Choroid plexus epithelial cell (primary cell): Measurements from ENCODE around the gene PERM1.

Experiments used
- DNase-seq: peaks from one replicate; pipeline ENCODE4 v3.0.0-alpha.2; 2010; ENCODE audit warnings: low read depth
- H3K4me3 ChIP-seq: 2 replicates; pipeline ENCODE4 v1.5.1; 2011; ENCODE audit warnings: low read depth, mild to moderate bottlenecking, control low read depth, low read length, moderate library complexity
- TF ChIP-seq, protein P1 (sequence below): conservative IDR thresholded peaks from 2 replicates; pipeline ENCODE4 v1.5.1; 2011; ENCODE audit warnings: low read depth, mild to moderate bottlenecking, control low read depth, inconsistent platforms, low read length, moderate library complexity

PERM1 gene

DNA sequence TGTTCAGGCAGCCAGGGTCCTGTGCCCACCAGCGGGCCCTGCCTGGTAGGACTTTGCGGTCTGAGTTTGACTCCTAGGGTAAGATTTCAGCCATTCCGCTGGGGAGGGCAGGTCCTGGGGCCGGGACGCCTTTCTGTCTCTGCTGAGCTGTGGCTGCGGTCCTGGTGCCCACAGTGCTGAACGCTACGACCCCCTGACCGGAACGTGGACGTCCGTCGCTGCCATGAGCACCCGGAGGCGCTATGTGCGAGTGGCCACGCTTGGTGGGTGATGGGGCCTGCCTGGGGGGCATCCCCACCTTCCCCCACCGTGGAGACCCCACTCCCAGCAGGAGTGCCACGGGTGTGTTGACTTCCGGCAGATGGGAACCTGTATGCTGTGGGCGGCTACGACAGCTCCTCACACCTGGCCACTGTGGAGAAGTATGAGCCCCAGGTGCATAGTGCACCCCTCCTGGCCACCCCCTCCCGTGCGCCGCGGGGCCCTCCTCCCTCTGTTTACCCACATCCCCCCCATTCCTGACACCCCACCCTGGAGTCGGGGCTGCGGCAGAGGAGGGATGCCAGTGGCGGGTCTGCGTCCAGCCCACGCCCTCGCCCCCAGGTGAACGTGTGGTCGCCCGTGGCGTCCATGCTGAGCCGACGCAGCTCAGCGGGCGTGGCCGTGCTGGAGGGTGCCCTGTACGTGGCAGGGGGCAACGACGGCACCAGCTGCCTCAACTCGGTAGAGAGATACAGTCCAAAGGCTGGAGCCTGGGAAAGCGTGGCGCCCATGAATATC lies 18.0 kb downstream of the PERM1 start:
- TF ChIP-seq, protein P1, sequence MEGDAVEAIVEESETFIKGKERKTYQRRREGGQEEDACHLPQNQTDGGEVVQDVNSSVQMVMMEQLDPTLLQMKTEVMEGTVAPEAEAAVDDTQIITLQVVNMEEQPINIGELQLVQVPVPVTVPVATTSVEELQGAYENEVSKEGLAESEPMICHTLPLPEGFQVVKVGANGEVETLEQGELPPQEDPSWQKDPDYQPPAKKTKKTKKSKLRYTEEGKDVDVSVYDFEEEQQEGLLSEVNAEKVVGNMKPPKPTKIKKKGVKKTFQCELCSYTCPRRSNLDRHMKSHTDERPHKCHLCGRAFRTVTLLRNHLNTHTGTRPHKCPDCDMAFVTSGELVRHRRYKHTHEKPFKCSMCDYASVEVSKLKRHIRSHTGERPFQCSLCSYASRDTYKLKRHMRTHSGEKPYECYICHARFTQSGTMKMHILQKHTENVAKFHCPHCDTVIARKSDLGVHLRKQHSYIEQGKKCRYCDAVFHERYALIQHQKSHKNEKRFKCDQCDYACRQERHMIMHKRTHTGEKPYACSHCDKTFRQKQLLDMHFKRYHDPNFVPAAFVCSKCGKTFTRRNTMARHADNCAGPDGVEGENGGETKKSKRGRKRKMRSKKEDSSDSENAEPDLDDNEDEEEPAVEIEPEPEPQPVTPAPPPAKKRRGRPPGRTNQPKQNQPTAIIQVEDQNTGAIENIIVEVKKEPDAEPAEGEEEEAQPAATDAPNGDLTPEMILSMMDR = no peak
- no peak for DNase-seq
- H3K4me3 ChIP-seq = no peak overlapping the region

DNA sequence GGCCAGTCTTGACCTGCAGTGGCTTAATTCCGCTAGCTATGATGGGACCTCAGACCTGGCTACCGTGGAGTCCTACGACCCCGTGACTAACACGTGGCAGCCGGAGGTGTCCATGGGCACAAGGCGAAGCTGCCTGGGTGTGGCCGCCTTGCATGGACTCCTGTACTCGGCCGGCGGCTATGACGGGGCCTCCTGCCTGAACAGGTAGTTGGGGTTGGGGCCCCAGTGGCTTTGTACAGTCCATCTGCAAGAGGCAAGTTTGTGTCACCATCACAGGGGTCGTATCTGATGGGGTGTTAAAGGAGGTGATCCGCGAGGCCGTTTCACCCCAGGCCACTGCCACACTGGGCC lies 18.6 kb downstream of the PERM1 start:
- no peak overlapping the region for H3K4me3 ChIP-seq
- TF ChIP-seq, protein P1 = no peak
- DNase-seq = no peak

DNA sequence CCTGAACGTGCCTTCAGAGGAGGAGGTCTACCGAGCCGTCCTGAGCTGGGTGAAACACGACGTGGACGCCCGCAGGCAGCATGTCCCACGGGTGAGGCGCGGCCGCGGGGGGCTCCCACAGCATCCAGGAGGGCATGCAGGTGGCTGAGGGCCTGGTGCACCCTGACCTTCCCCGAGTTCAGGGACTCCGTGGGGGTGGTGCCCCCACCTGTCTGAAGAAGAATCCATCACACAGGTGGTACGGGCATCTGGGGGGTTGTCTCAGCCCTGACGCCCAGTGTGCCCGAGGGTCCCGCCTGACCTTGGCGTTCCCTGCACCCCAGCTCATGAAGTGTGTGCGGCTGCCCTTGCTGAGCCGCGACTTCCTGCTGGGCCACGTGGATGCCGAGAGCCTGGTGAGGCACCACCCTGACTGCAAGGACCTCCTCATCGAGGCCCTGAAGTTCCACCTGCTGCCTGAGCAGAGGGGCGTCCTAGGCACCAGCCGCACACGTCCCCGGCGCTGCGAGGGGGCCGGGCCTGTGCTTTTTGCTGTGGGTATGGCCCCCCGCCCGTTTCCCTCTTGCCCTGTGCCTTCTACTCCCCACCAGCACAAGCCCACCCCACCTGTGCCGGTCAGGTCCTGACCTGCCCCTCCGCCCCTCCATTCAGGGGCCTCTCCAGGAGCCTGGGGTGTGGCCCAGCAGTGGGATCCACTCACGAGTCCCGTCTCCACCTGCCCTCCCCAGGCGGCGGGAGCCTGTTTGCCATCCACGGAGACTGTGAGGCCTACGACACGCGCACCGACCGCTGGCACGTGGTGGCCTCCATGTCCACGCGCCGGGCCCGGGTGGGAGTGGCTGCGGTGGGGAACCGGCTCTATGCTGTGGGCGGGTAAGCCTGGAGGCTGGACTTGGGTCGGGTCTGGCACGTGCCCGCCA lies 19.3 kb downstream of the PERM1 start:
- TF ChIP-seq, protein P1 = no peak

DNA sequence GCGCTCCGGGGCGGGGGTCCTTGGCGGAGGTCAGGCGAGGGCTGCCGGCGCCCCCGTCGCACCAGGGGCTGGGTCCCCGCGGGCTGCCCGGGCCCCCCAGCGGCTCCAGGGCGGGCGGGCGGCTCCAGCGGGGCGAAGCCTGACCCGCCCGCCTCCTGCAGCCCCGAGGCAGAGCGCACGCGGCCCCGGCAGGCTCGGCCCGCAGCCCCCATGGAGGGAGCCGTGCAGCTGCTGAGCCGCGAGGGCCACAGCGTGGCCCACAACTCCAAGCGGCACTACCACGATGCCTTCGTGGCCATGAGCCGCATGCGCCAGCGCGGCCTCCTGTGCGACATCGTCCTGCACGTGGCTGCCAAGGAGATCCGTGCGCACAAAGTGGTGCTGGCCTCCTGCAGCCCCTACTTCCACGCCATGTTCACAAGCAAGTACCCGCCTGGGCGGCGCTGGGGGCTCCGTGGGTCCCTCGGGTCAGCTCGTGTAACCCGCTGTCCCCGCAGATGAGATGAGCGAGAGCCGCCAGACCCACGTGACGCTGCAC lies 20.7 kb downstream of the PERM1 start:
- TF ChIP-seq, protein P1 = no peak
- DNase-seq = no peak
- peak overlapping the region; percentile 66 for H3K4me3 ChIP-seq

More for the DNA sequence above, 19.3 kb downstream of the PERM1 start:
- no peak overlapping the region for H3K4me3 ChIP-seq
- DNase-seq = no peak

DNA sequence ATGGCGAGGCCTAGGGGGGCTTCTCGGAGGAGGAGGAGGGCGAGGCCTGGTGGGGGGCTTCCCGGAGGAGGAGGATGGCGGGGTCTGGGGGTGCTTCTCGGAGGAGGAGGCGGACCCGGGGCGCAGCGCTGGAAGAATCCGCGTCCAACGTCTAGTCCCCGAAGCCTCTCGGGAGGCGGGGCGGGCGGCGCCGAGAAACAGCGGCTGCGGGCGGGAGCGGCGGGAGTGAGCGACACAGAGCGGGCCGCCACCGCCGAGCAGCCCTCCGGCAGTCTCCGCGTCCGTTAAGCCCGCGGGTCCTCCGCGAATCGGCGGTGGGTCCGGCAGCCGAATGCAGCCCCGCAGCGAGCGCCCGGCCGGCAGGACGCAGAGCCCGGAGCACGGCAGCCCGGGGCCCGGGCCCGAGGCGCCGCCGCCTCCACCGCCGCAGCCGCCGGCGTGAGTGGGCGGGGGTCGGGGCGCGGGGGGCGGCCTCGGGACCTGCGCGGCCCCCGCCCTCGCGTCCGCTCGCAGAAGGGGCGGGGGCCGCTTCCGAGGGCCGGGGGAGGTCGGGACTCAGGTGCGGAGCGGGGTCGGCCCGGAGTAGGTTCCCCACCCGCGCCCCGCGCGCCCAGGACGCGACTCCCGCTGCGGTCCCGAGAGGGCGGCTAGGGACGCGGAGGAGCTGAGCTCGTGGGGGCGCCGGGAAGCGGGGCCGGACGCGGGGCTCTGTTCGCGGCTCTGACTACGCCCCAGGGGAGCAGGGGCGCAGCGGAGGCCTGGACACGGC lies 21.3 kb downstream of the PERM1 start, which contains the start of gene KLHL17:
KLHL17 (plus strand) TSS at position 222 of the 769 bp plus-strand sequence; CDS start at position 332, 110 bp downstream.
- peak within 1 kb of the TSS; percentile 66 for H3K4me3 ChIP-seq
- TF ChIP-seq, protein P1 = no peak
- peak; percentile 72 for DNase-seq

DNA sequence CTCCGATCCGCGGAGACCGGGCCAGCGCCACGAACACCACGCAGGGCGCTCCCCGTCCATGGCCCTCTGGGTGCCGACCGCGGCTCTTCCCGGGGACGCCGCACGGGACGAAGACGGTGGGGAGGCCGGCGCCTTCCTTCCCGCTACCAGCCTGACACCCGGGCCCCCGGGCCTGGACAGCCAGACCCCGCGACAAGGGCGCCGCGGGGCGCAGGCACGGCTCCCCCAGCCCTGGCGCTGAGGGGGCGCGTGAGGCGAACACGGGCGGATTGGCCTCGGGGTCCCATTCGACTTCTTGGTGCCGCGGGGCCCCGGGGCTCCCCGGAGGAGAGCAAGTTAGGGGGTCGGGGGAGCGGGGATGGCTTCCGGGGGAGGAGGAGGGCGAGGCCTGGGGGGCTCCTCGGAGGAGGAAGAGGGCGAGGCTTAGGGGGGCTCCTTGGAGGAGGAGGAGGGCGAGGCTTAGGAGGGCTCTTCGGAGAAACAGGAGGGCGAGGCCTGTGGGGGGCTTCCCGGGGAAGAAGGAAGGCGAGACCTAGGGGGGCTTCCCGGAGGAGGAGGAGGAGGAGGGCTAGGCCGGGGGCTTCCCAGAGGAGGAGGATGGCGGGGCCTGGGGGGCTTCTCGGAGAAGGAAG lies 22.0 kb downstream of the PERM1 start:
- TF ChIP-seq, protein P1 = no peak

More for the DNA sequence above, 22.0 kb downstream of the PERM1 start:
- H3K4me3 ChIP-seq = peak overlapping the region; percentile 66
- DNase-seq = no peak
